NCI-H1105 (cell line): ENCODE data around the gene TUBG2.

Source experiments
- DNase-seq: peaks from one replicate; lab custom pipeline; 2025; lab: John Stamatoyannopoulos, UW

Gene TUBG2

GRCh38 chr17:42677012-42677857, 18.2 kb downstream of the TUBG2 start:
- DNase-seq, result peak; percentile 97

- DNase-seq, result peak; percentile 71
Measured at GRCh38 chr17:42677921-42678781, 19.1 kb downstream of the TUBG2 start.

- DNase-seq, result peak; percentile 84
Measured at GRCh38 chr17:42678951-42679491, 19.9 kb downstream of the TUBG2 start.

GRCh38 chr17:42679492-42680330, 20.6 kb downstream of the TUBG2 start:
- DNase-seq, result peak; percentile 70

- no peak for DNase-seq
Measured at GRCh38 chr17:42680331-42680808, 21.3 kb downstream of the TUBG2 start.

- peak; percentile 39 for DNase-seq
Measured at GRCh38 chr17:42681976-42682721, 23.1 kb downstream of the TUBG2 start, which contains the start of gene CNTNAP1. Gene CNTNAP1, plus strand, starts transcription at chr17:42682531. Its CDS starts 299 bp downstream, at chr17:42682830.

GRCh38 chr17:42682722-42683403, 23.8 kb downstream of the TUBG2 start:
- peak; percentile 43 for DNase-seq

- no peak for DNase-seq
Measured at GRCh38 chr17:42683407-42684034, 24.4 kb downstream of the TUBG2 start.

GRCh38 chr17:42684929-42685556, 26.0 kb downstream of the TUBG2 start:
- DNase-seq, result no peak

- DNase-seq, result no peak
Measured at GRCh38 chr17:42685831-42686230, 26.7 kb downstream of the TUBG2 start.

GRCh38 chr17:42686520-42687128, 27.5 kb downstream of the TUBG2 start:
- DNase-seq, result no peak

GRCh38 chr17:42687707-42688320, 28.7 kb downstream of the TUBG2 start:
- no peak for DNase-seq

GRCh38 chr17:42690596-42690995, 31.5 kb downstream of the TUBG2 start:
- DNase-seq, result no peak

- DNase-seq, result no peak
Measured at GRCh38 chr17:42691021-42691545, 32.0 kb downstream of the TUBG2 start.

GRCh38 chr17:42692489-42692888, 33.4 kb downstream of the TUBG2 start:
- no peak for DNase-seq

- DNase-seq, result no peak
Measured at GRCh38 chr17:42694524-42694923, 35.4 kb downstream of the TUBG2 start.

GRCh38 chr17:42695500-42695899, 36.4 kb downstream of the TUBG2 start:
- DNase-seq, result no peak
